ENCODE data around the gene RXFP1.

DNA sequence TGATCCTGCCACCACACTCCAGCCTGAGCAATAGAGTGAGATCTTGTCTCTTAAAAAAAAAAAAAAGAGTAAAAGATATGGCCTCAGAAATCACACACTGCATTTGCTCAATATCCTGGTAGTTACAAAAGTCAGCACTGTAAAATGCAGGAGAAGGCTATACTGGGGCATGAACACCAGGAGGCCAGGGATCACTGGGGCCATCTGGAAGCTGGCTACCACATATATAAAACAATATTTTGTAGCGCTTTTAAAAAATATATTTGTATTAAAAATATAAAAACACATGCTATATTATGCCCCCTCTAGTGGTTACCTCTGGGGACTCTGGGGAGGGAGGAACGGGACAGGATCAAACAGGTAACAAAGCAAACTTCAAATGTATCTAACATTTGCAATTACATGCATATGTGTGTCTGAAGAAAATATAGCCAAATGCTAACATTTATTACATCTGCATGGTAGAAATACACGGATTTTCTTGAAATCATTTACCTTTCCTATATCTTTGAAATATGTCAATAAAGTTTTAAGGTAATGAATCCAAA is 146.0 kb downstream of the RXFP1 start:
- TF ChIP-seq, protein P1, sequence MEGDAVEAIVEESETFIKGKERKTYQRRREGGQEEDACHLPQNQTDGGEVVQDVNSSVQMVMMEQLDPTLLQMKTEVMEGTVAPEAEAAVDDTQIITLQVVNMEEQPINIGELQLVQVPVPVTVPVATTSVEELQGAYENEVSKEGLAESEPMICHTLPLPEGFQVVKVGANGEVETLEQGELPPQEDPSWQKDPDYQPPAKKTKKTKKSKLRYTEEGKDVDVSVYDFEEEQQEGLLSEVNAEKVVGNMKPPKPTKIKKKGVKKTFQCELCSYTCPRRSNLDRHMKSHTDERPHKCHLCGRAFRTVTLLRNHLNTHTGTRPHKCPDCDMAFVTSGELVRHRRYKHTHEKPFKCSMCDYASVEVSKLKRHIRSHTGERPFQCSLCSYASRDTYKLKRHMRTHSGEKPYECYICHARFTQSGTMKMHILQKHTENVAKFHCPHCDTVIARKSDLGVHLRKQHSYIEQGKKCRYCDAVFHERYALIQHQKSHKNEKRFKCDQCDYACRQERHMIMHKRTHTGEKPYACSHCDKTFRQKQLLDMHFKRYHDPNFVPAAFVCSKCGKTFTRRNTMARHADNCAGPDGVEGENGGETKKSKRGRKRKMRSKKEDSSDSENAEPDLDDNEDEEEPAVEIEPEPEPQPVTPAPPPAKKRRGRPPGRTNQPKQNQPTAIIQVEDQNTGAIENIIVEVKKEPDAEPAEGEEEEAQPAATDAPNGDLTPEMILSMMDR (IDR thresholded peaks at IDR 0.05 in 4 of 5, conservative IDR thresholded peaks at IDR 0.05 in 1 of 5), result peak in 1 of 5 experiments; percentile 38
- no peak for TF ChIP-seq POLR2A (IDR thresholded peaks at IDR 0.05)
